ENCODE measurements around the gene HM13.

The HM13 gene

DNA sequence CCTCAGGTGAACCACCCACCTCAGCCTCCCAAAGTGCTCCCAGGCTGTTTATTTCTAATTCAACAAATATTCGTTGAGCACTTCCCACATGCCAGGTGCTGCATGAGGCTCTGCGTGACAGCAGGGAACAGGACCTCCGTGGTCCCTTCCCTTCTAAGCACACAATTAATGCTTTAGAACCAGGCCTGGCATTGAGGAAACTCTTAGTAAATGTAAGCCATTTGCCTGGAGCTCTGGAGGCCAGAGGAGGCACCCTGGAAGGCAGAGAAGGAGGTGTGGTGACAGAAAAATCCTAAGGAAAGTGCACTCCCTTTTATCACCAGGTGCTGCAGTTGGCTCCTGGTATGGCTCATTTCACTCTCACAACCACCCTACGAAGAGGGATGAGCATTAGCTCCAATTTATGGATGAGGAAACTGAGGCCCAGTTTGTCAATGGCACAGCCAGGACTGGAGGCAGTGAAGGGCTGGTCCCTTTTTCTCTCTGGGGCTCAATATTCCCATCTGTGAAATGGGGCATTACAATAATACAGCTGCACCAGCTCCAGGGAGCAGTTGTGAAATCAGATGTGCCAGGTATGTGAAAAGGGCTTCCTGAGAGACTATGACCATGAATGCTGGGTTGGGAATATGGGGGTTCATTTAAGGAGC, 82.7 kb downstream of the HM13 start:
- TF ChIP-seq CTCF (IDR thresholded peaks at IDR 0.05; ENCODE audit: control insufficient read depth, extremely low read depth, insufficient read depth) = no peak
- no peak for DNase-seq (ENCODE audit: low read depth)
- H3K4me3 ChIP-seq (ENCODE audit: low read depth, low read length) = no peak overlapping the region

- DNase-seq (ENCODE audit: low read depth) = no peak
- no peak overlapping the region for H3K4me3 ChIP-seq (ENCODE audit: low read depth, low read length)
- TF ChIP-seq CTCF (IDR thresholded peaks at IDR 0.05; ENCODE audit: control insufficient read depth, extremely low read depth, insufficient read depth) = no peak
These were observed 83.2 kb downstream of the HM13 start for GRCh38 chr20:31597481-31597855.

DNA sequence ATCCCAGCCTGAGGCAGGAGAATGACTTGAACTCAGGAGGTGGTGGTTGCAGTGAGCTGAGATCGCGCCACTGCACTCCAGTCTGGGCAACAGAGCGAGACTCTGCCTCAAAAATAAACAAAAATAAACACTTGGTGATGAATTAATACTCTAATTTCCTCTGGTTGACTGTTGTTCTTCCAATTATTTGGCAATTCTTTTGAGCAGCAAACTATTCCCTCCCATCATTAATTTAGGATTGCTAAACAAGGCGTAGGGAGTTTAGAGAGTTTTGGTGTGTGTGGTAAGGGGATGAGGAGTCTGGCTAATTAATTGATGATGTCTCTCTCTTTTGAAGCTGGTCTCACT, 88.2 kb downstream of the HM13 start:
- no peak overlapping the region for H3K4me3 ChIP-seq (ENCODE audit: low read depth, low read length)
- TF ChIP-seq CTCF (IDR thresholded peaks at IDR 0.05; ENCODE audit: control insufficient read depth, extremely low read depth, insufficient read depth) = no peak
- no peak for DNase-seq (ENCODE audit: low read depth)

DNA sequence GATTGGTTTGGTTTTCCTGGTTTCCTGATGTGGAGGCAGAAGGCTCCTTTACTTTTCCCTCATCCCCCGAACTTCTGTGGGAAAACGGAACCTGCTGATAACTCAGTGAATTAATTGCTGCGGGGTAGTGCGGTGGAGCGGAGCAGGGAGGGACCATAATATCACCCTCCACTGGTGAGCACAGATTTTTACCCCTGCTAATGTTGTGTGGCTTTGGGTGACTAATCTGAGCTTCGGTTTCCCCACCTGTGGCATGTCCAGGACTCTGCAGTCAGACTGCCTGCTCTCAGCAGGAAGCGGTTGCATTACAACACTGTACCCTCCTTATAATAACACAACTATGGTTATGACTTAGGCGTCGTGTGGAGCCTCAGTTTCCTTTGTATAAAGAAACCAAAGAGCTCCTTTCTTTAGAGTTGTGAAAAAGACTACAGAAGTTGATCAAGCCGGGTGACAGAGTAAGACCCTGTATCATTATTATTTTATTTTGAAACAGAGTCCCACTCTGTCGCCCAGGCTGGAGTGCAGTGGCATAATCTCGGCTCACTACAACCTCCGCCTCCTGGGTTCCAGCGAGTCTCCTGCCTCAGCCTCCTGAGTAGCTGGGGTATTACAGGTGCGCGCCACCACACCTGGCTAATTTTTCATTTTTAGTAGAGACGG, 88.7 kb downstream of the HM13 start:
- no peak overlapping the region for H3K4me3 ChIP-seq (ENCODE audit: low read depth, low read length)
- no peak for DNase-seq (ENCODE audit: low read depth)

DNA sequence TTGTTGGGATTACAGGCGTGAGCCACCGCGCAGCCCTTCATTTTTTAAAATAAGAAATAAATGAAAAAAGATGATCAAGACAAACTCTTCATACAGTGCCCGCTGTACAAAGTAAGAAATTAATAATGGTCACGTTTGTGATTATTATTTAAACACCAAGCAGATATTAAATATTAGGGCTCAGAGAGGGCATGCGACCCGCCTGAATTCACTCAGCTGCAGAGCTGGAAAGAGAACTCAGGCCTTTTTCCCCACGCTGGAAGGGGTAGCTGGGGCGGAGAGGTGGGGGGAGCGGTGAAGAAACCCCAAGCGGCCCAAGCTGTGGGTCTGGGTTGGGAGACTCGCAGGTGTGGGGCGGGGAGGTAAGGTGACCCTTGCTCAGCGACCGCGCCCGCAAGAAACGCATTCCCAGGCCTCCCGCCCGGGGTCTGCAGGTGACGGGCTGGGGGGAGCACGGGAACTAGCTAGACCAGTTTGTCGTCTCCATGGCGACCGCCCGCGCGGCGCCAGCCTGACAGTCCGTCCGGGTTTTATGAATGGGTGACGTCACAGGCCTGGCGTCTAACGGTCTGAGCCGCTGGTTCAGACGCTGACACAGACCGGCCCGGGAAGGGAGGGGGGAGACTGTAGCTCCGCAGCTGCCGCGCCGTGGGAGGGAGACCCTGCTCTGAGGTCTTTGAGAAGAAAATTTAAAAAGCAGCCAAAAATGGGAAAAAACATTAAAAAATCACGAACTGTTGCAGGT, 89.8 kb downstream of the HM13 start:
- DNase-seq (ENCODE audit: low read depth) = peak; percentile 71
- no peak for TF ChIP-seq CTCF (IDR thresholded peaks at IDR 0.05; ENCODE audit: control insufficient read depth, extremely low read depth, insufficient read depth)
- peak overlapping the region; percentile 76 for H3K4me3 ChIP-seq (ENCODE audit: low read depth, low read length)

More for the DNA sequence above, 88.7 kb downstream of the HM13 start:
- TF ChIP-seq CTCF (IDR thresholded peaks at IDR 0.05; ENCODE audit: control insufficient read depth, extremely low read depth, insufficient read depth) = no peak

- peak overlapping the region; percentile 76 for H3K4me3 ChIP-seq (ENCODE audit: low read depth, low read length)
- TF ChIP-seq CTCF (IDR thresholded peaks at IDR 0.05; ENCODE audit: control insufficient read depth, extremely low read depth, insufficient read depth) = no peak
- DNase-seq (ENCODE audit: low read depth) = no peak
These were observed 90.4 kb downstream of the HM13 start for GRCh38 chr20:31604567-31605030.
